Activated CD4-positive, alpha-beta memory T cell treated with anti-CD3 and anti-CD28 coated beads for 36 hours (primary cell): ENCODE results near the gene UBE2F. TPM values are rescaled to one million over a fixed set of nuclear protein-coding genes. Genes with fewer than 3 reads are reported as not detected.
"Not testable (repeated sequence)": the region's sequence is repeated elsewhere in the genome, so short reads cannot be mapped to it uniquely, and the experiment has no call there.

Experiments
- CTCF ChIA-PET: fragments of 350-600 bp; sonication (Branson Sonifier 250); formaldehyde crosslinking; loops from one replicate; lab custom pipeline; 2021; ENCODE audit warnings: antibody characterized with exemption, inconsistent platforms; lab: Charles Lee
- POLR2A ChIA-PET: fragments of 350-600 bp; sonication (Branson Sonifier 250); formaldehyde crosslinking; loops from one replicate; lab custom pipeline; 2021; ENCODE audit warnings: antibody characterized with exemption; lab: Charles Lee
- DNase-seq: peaks from one replicate; pipeline ENCODE4 v3.0.0-alpha.2; 2020
- H3K27ac Mint-ChIP-seq: one replicate; pipeline ENCODE4 v1.8.0; 2021; ENCODE audit warnings: mixed read lengths
- H3K27me3 Mint-ChIP-seq: one replicate; pipeline ENCODE4 v1.8.0; 2021; ENCODE audit warnings: mixed read lengths
- H3K36me3 Mint-ChIP-seq: one replicate; pipeline ENCODE4 v1.8.0; 2021; ENCODE audit warnings: mixed read lengths
- H3K4me1 Mint-ChIP-seq: one replicate; pipeline ENCODE4 v1.8.0; 2021; ENCODE audit warnings: low read depth, mixed read lengths
- H3K4me3 Mint-ChIP-seq: one replicate; pipeline ENCODE4 v1.8.0; 2021; ENCODE audit warnings: mild to moderate bottlenecking, mixed read lengths
- H3K9me3 Mint-ChIP-seq: one replicate; pipeline ENCODE4 v1.8.0; 2021; ENCODE audit warnings: mixed read lengths
- intact Hi-C: fragments of 100-400 bp; cut with micrococcal nuclease; formaldehyde crosslinking; loops from one replicate; pipeline ENCODE4 v1.15.1; 2023
- total RNA-seq, 2 experiments: library from RNA; stranded (reverse); gene quantifications; one replicate each; pipeline ENCODE4 v1.2.3, GENCODE V29; 2021

Gene UBE2F
- total RNA-seq, 2 experiments from 2014 or later: 50.7 to 52.9 TPM

GRCh38 chr2:238042090-238042489 is 75.3 kb downstream of the UBE2F start:
- Mint-ChIP-seq H3K9me3 (peaks cover 5% of the 10 kb centered on the region), H3K27ac (no peak overlapping the region), H3K36me3 (peaks cover 51% of the 10 kb centered on the region), H3K27me3 (no peaks in the 10 kb centered on the region), H3K4me3 (no peak overlapping the region), H3K4me1 (peaks cover 6% of the 10 kb centered on the region)
- ChIA-PET CTCF (no interaction called here), POLR2A (no interaction called here)
- no peak for DNase-seq
- intact Hi-C loops: no loop called here

GRCh38 chr2:238042849-238043584 is 76.2 kb downstream of the UBE2F start:
- H3K36me3 Mint-ChIP-seq: peaks cover 54% of the 10 kb centered on the region
- intact Hi-C loops: no loop called here
- peak overlapping the region; percentile 64 for H3K27ac Mint-ChIP-seq
- H3K9me3 Mint-ChIP-seq: peaks cover 12% of the 10 kb centered on the region
- H3K4me1 Mint-ChIP-seq: peaks cover 6% of the 10 kb centered on the region
- no peak overlapping the region for H3K4me3 Mint-ChIP-seq
- POLR2A ChIA-PET: no interaction called here
- no peaks in the 10 kb centered on the region for H3K27me3 Mint-ChIP-seq
- no peak for DNase-seq
- CTCF ChIA-PET: no interaction called here

GRCh38 chr2:238043851-238044250 is 77.0 kb downstream of the UBE2F start:
- peaks cover 6% of the 10 kb centered on the region for H3K4me1 Mint-ChIP-seq
- POLR2A ChIA-PET: no interaction called here
- CTCF ChIA-PET: no interaction called here
- no peak for DNase-seq
- H3K36me3 Mint-ChIP-seq: peaks cover 54% of the 10 kb centered on the region
- no peaks in the 10 kb centered on the region for H3K27me3 Mint-ChIP-seq
- peaks cover 18% of the 10 kb centered on the region for H3K9me3 Mint-ChIP-seq
- no peak overlapping the region for H3K27ac Mint-ChIP-seq
- H3K4me3 Mint-ChIP-seq: no peak overlapping the region
- intact Hi-C loops: no loop called here

- H3K27me3 Mint-ChIP-seq: no peaks in the 10 kb centered on the region
- DNase-seq: no peak
- intact Hi-C loops: no loop called here
- H3K36me3 Mint-ChIP-seq: peaks cover 49% of the 10 kb centered on the region
- H3K27ac Mint-ChIP-seq: no peak overlapping the region
- H3K4me3 Mint-ChIP-seq: no peak overlapping the region
- POLR2A ChIA-PET: no interaction called here
- CTCF ChIA-PET: interaction anchor here (0.6 to 1.1 kb wide), 2 partner anchors 57 to 120 kb away, joined by 3 read pairs; no protein-coding TSS in a partner anchor
- peaks cover 18% of the 10 kb centered on the region for H3K9me3 Mint-ChIP-seq
- peaks cover 6% of the 10 kb centered on the region for H3K4me1 Mint-ChIP-seq
These were observed 78.8 kb downstream of the UBE2F start for GRCh38 chr2:238045575-238045974.

- ChIA-PET POLR2A (no interaction called here), CTCF (interaction anchor here (1.1 kb wide), 1 partner anchor 122 kb away, joined by 3 read pairs; no protein-coding TSS in a partner anchor)
- intact Hi-C loops: no loop called here
- Mint-ChIP-seq H3K4me3 (no peak overlapping the region), H3K9me3 (peaks cover 18% of the 10 kb centered on the region), H3K36me3 (peaks cover 41% of the 10 kb centered on the region), H3K27me3 (no peaks in the 10 kb centered on the region), H3K4me1 (no peaks in the 10 kb centered on the region), H3K27ac (no peak overlapping the region)
- DNase-seq: no peak
These were observed 80.0 kb downstream of the UBE2F start for GRCh38 chr2:238046725-238047270.

GRCh38 chr2:238053191-238053776 is 86.5 kb downstream of the UBE2F start:
- H3K9me3 Mint-ChIP-seq: peaks cover 5% of the 10 kb centered on the region
- peaks cover 9% of the 10 kb centered on the region for H3K27me3 Mint-ChIP-seq
- H3K36me3 Mint-ChIP-seq: peaks cover 2% of the 10 kb centered on the region
- DNase-seq: no peak
- H3K4me3 Mint-ChIP-seq: no peak overlapping the region
- no peak overlapping the region for H3K27ac Mint-ChIP-seq
- CTCF ChIA-PET: interaction anchor here (1.2 kb wide), 1 partner anchor 130 kb away, joined by 3 read pairs; no protein-coding TSS in a partner anchor
- no peaks in the 10 kb centered on the region for H3K4me1 Mint-ChIP-seq
- POLR2A ChIA-PET: no interaction called here
- intact Hi-C loops: no loop called here

- intact Hi-C loops: no loop called here
- no peaks in the 10 kb centered on the region for H3K36me3 Mint-ChIP-seq
- ChIA-PET POLR2A (no interaction called here), CTCF (no interaction called here)
- DNase-seq: no peak
- H3K4me1 Mint-ChIP-seq: peaks cover 9% of the 10 kb centered on the region
- no peak overlapping the region for H3K27ac Mint-ChIP-seq
- H3K4me3 Mint-ChIP-seq: no peak overlapping the region
- H3K9me3 Mint-ChIP-seq: no peaks in the 10 kb centered on the region
- H3K27me3 Mint-ChIP-seq: peaks cover 10% of the 10 kb centered on the region
These were observed 89.0 kb downstream of the UBE2F start for GRCh38 chr2:238055841-238056240.

GRCh38 chr2:238057696-238058575 is 91.1 kb downstream of the UBE2F start:
- H3K4me3 Mint-ChIP-seq, H3K9me3 Mint-ChIP-seq, POLR2A ChIA-PET, intact Hi-C loops, H3K27ac Mint-ChIP-seq, DNase-seq, H3K27me3 Mint-ChIP-seq, H3K36me3 Mint-ChIP-seq: not testable (repeated sequence)
- H3K4me1 Mint-ChIP-seq: peaks cover 24% of the 10 kb centered on the region
- CTCF ChIA-PET: interaction anchor here (0.7 kb wide), 1 partner anchor 102 kb away, joined by 3 read pairs; no protein-coding TSS in a partner anchor

GRCh38 chr2:238059505-238059904 is 92.7 kb downstream of the UBE2F start:
- Mint-ChIP-seq H3K36me3 (peaks cover 10% of the 10 kb centered on the region), H3K9me3 (no peaks in the 10 kb centered on the region), H3K27me3 (peaks cover 8% of the 10 kb centered on the region), H3K4me1 (peaks cover 40% of the 10 kb centered on the region), H3K27ac (no peak overlapping the region), H3K4me3 (peak overlapping the region; percentile 82)
- intact Hi-C loops: no loop called here
- DNase-seq: no peak
- CTCF ChIA-PET: interaction anchor here (0.7 to 1.3 kb wide), 2 partner anchors 100 to 346 kb away, joined by 3 read pairs; no protein-coding TSS in a partner anchor
- POLR2A ChIA-PET: interaction anchor here (2.2 kb wide), 1 partner anchor 61 kb away, joined by 11 read pairs; no protein-coding TSS in a partner anchor

- ChIA-PET POLR2A (interaction anchor here (2.2 kb wide), 1 partner anchor 62 kb away, joined by 11 read pairs; no protein-coding TSS in a partner anchor), CTCF (interaction anchor here (0.7 to 2.0 kb wide), 4 partner anchors 80 to 137 kb away, joined by 3 to 6 read pairs (median 3); no protein-coding TSS in a partner anchor)
- peaks cover 14% of the 10 kb centered on the region for H3K36me3 Mint-ChIP-seq
- intact Hi-C loops: loop anchor here (1.0 to 10.0 kb wide), 5 partner anchors 62 to 358 kb away; partner anchors contain the start of genes ILKAP and PER2
- peaks cover 45% of the 10 kb centered on the region for H3K4me1 Mint-ChIP-seq
- H3K27ac Mint-ChIP-seq: peak overlapping the region; percentile 71
- no peak for DNase-seq
- H3K4me3 Mint-ChIP-seq: peak overlapping the region; percentile 82
- H3K27me3 Mint-ChIP-seq: peaks cover 8% of the 10 kb centered on the region
- H3K9me3 Mint-ChIP-seq: no peaks in the 10 kb centered on the region
These were observed 93.3 kb downstream of the UBE2F start for GRCh38 chr2:238060096-238060541.
